Brain microvascular endothelial cell (primary cell): ENCODE data around the gene ZER1.

Source experiments
- DNase-seq: peaks from one replicate; pipeline ENCODE4 v3.0.0-alpha.2; 2020
- H3K27ac ChIP-seq: fragments of 250-450 bp; sonication (Bioruptor Pico); 2 replicates; pipeline ENCODE4 v1.5.1; 2020; ENCODE audit warnings: mild to moderate bottlenecking, moderate library complexity
- H3K27me3 ChIP-seq: fragments of 250-450 bp; sonication (Bioruptor Pico); replicated peaks from 2 replicates; pipeline ENCODE4 v1.5.1; 2020; ENCODE audit warnings: mild to moderate bottlenecking
- H3K36me3 ChIP-seq: fragments of 250-450 bp; sonication (Bioruptor Pico); replicated peaks from 2 replicates; pipeline ENCODE4 v1.5.1; 2020; ENCODE audit warnings: mild to moderate bottlenecking
- H3K4me3 ChIP-seq: 2 replicates; pipeline ENCODE4 v1.5.1; 2011; ENCODE audit warnings: low read depth, mild to moderate bottlenecking, control low read depth, low read length, moderate library complexity
- CTCF ChIP-seq: IDR thresholded peaks from 2 replicates; pipeline ENCODE4 v1.5.1; 2011; ENCODE audit warnings: low read depth, mild to moderate bottlenecking, moderate library complexity, low read length, control low read depth, inconsistent platforms; ENCODE audit errors: missing control alignments
- in situ Hi-C: cut with HindIII; loops from 2 replicates; pipeline ENCODE4 v1.10.0; 2017; ENCODE audit warnings: low sequenced_read_pairs, low pct_ligation_motif_present

ZER1 gene

GRCh38 chr9:128818099-128818838 is 46.5 kb upstream of the ZER1 start, which contains the start of gene ENDOG:
Gene ENDOG, plus strand, starts transcription at chr9:128818500. Its CDS starts 185 bp downstream, at chr9:128818685.
- DNase-seq = peak; percentile 94
- Histone ChIP-seq H3K4me3 (peak within 1 kb of the TSS; percentile 74), H3K27ac (peak within 1 kb of the TSS; percentile 37), H3K27me3 (no peaks in the 10 kb centered on the region), H3K36me3 (peaks cover 22% of the 10 kb centered on the region)
- in situ Hi-C loops = no loop called here
- TF ChIP-seq CTCF = peak; percentile 98

GRCh38 chr9:128810873-128811272 is 39.1 kb upstream of the ZER1 start:
- H3K36me3 ChIP-seq = peaks cover 28% of the 10 kb centered on the region
- in situ Hi-C loops = no loop called here
- H3K27me3 ChIP-seq = no peaks in the 10 kb centered on the region
- no peak for DNase-seq
- no peak for TF ChIP-seq CTCF
- no peak overlapping the region for H3K4me3 ChIP-seq
- H3K27ac ChIP-seq = no peak overlapping the region

- no peak overlapping the region for H3K27ac ChIP-seq
- no peak overlapping the region for H3K4me3 ChIP-seq
- TF ChIP-seq CTCF = peak; percentile 27
- in situ Hi-C loops = no loop called here
- peaks cover 35% of the 10 kb centered on the region for H3K36me3 ChIP-seq
- DNase-seq = no peak
- no peaks in the 10 kb centered on the region for H3K27me3 ChIP-seq
These were observed 38.1 kb upstream of the ZER1 start for GRCh38 chr9:128809831-128810230.

GRCh38 chr9:128809036-128809599 is 37.4 kb upstream of the ZER1 start:
- H3K4me3 ChIP-seq = no peak overlapping the region
- H3K27me3 ChIP-seq = no peaks in the 10 kb centered on the region
- peaks cover 36% of the 10 kb centered on the region for H3K36me3 ChIP-seq
- in situ Hi-C loops = no loop called here
- no peak for TF ChIP-seq CTCF
- H3K27ac ChIP-seq = no peak overlapping the region
- no peak for DNase-seq

GRCh38 chr9:128808543-128808942 is 36.8 kb upstream of the ZER1 start:
- no peak for TF ChIP-seq CTCF
- H3K27me3 ChIP-seq = no peaks in the 10 kb centered on the region
- H3K4me3 ChIP-seq = no peak overlapping the region
- in situ Hi-C loops = no loop called here
- H3K36me3 ChIP-seq = peaks cover 41% of the 10 kb centered on the region
- DNase-seq = no peak
- no peak overlapping the region for H3K27ac ChIP-seq
